ENCODE results near the gene FBXO45.

The FBXO45 gene

DNA sequence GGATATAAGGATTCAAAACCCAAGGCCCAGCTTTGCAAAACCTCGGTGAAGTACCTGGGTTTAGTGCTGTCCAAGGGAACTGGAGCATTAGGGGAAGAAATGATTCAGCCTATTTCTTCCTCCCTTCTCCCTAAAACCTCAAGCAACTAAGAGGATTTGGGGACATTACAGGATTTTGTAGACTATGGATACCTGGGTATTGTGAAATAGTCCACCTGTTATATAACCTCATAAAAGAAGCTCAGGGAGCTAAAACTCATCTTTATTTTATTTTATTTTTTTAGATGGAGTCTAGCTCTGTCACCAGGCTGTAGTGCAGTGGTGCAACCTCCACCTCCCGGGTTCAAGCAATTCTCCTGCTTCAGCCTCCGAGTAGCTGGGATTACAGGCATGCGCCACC is 44.6 kb upstream of the FBXO45 start:
- TF ChIP-seq EP300 (IDR thresholded peaks at IDR 0.05; ENCODE audit: borderline replicate concordance): no peak

DNA sequence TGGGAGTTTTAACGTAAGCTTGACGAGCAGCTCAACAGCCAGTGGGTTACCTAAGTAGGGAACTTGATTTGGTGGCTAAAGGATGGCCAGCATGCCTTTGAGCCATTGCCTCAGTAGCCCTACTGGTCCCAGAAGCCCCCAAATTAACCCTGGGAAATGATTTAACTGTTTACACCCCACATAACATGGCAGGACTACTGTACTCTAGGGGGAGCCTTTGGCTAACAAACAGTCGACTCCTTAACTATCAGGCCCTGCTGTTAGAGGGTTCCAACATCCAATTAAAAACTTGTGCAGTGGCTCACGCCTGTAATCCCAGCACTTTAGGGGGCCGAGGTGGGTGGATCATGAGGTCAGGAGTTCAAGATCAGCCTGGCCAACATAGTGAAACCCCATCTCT is 43.9 kb upstream of the FBXO45 start:
- no peak for TF ChIP-seq CREB1 (IDR thresholded peaks at IDR 0.05; ENCODE audit: low read depth)
- 0 out of 2 replicates have a peak, but pooled peaks have one; percentile 13 for TF ChIP-seq RAD21 (IDR thresholded peaks at IDR 0.05; ENCODE audit: low read depth)

DNA sequence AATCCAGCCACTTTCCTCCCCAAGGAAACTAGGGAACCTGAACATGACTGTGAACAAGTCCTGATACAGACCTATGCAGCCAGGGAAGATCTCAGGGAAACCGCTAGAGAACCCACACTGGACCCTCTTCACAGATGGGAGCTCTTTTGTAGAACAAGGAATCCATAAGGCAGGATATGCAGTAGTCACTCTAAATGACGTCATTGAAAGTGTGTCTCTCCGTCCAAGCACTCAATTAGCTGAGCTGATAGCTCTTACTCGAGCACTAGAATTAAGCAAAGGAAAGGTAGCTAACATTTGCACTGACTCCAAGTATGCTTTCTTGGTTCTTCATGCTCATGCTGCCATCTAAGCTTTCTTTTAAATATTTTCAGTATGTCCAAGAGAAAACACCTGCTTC is 43.3 kb upstream of the FBXO45 start:
- no peak for TF ChIP-seq NFIC (IDR thresholded peaks at IDR 0.05)
- no peak for TF ChIP-seq RAD21 (IDR thresholded peaks at IDR 0.05; ENCODE audit: low read depth)
- no peak for TF ChIP-seq TAF1 (IDR thresholded peaks at IDR 0.05; ENCODE audit: low read depth)
- no peak for TF ChIP-seq EP300 (IDR thresholded peaks at IDR 0.05; ENCODE audit: borderline replicate concordance)
- TF ChIP-seq, protein P1, sequence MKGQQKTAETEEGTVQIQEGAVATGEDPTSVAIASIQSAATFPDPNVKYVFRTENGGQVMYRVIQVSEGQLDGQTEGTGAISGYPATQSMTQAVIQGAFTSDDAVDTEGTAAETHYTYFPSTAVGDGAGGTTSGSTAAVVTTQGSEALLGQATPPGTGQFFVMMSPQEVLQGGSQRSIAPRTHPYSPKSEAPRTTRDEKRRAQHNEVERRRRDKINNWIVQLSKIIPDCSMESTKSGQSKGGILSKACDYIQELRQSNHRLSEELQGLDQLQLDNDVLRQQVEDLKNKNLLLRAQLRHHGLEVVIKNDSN (IDR thresholded peaks at IDR 0.05): no peak
- TF ChIP-seq, protein P2, sequence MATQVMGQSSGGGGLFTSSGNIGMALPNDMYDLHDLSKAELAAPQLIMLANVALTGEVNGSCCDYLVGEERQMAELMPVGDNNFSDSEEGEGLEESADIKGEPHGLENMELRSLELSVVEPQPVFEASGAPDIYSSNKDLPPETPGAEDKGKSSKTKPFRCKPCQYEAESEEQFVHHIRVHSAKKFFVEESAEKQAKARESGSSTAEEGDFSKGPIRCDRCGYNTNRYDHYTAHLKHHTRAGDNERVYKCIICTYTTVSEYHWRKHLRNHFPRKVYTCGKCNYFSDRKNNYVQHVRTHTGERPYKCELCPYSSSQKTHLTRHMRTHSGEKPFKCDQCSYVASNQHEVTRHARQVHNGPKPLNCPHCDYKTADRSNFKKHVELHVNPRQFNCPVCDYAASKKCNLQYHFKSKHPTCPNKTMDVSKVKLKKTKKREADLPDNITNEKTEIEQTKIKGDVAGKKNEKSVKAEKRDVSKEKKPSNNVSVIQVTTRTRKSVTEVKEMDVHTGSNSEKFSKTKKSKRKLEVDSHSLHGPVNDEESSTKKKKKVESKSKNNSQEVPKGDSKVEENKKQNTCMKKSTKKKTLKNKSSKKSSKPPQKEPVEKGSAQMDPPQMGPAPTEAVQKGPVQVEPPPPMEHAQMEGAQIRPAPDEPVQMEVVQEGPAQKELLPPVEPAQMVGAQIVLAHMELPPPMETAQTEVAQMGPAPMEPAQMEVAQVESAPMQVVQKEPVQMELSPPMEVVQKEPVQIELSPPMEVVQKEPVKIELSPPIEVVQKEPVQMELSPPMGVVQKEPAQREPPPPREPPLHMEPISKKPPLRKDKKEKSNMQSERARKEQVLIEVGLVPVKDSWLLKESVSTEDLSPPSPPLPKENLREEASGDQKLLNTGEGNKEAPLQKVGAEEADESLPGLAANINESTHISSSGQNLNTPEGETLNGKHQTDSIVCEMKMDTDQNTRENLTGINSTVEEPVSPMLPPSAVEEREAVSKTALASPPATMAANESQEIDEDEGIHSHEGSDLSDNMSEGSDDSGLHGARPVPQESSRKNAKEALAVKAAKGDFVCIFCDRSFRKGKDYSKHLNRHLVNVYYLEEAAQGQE (IDR thresholded peaks at IDR 0.05; ENCODE audit: low read depth): no peak
- TF ChIP-seq, protein P3, sequence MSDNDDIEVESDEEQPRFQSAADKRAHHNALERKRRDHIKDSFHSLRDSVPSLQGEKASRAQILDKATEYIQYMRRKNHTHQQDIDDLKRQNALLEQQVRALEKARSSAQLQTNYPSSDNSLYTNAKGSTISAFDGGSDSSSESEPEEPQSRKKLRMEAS (IDR thresholded peaks at IDR 0.05): no peak
- TF ChIP-seq CREB1 (IDR thresholded peaks at IDR 0.05; ENCODE audit: low read depth): no peak
- TF ChIP-seq YY1 (IDR thresholded peaks at IDR 0.05; ENCODE audit: low read depth): no peak
- TF ChIP-seq FOXM1 (IDR thresholded peaks at IDR 0.05; ENCODE audit: borderline replicate concordance, low read depth): no peak
- TF ChIP-seq TCF12 (IDR thresholded peaks at IDR 0.05; ENCODE audit: low read depth): no peak
- no peak for TF ChIP-seq EGR1 (IDR thresholded peaks at IDR 0.05)
- TF ChIP-seq TEAD4 (IDR thresholded peaks at IDR 0.05): no peak
- no peak for TF ChIP-seq ZBTB7A (IDR thresholded peaks at IDR 0.05; ENCODE audit: low read depth)
- no peak for TF ChIP-seq CEBPB (IDR thresholded peaks at IDR 0.05)

DNA sequence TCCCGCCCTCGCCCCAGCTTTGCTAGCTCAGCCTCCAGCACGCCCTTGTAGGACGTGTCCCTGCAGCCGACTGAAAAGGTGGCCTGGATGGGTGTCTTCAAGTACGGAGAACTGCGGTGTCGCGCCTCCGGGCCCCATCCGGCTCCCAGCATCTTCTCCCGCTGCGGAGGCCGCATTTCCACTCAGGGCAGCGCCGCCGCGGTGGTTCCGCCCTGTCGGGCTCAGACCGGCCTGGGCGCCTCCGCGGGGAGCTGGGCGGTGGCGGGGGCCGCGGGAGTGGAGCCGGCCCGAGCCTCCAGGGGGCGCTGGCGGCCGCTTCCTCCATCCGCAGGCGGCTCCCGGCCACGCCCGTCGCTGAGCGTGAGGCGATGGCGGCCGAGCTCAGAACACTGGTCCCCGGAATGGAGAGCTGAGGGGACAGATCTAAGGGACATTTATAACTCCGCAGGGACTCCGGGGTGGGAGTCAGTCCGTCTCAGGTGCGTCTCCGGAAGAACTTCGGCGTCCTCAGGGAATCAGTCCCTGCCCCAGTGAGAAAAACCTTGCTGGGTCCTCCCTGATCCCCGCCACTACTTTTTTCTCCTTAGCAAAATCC is 39.7 kb upstream of the FBXO45 start:
- TF ChIP-seq ZBTB7A (IDR thresholded peaks at IDR 0.05; ENCODE audit: low read depth) (no peak), CEBPB (IDR thresholded peaks at IDR 0.05) (no peak), EGR1 (IDR thresholded peaks at IDR 0.05) (peak; percentile 46; the same call in 1 of the 2 replicates), NFIC (IDR thresholded peaks at IDR 0.05) (peak; percentile 34; the same call in 1 of the 2 replicates), YY1 (IDR thresholded peaks at IDR 0.05; ENCODE audit: low read depth) (peak; percentile 88), TAF1 (IDR thresholded peaks at IDR 0.05; ENCODE audit: low read depth) (peak; percentile 83; the same call in 1 of the 2 replicates), FOXM1 (IDR thresholded peaks at IDR 0.05; ENCODE audit: borderline replicate concordance, low read depth) (no peak), TEAD4 (IDR thresholded peaks at IDR 0.05) (peak; percentile 36; the same call in 1 of the 2 replicates), RAD21 (IDR thresholded peaks at IDR 0.05; ENCODE audit: low read depth) (peak; percentile 56; the same call in 1 of the 2 replicates), EP300 (IDR thresholded peaks at IDR 0.05; ENCODE audit: borderline replicate concordance) (peak; percentile 55), CREB1 (IDR thresholded peaks at IDR 0.05; ENCODE audit: low read depth) (no peak), TCF12 (IDR thresholded peaks at IDR 0.05; ENCODE audit: low read depth) (peak; percentile 44; the same call in 1 of the 2 replicates)
- TF ChIP-seq, protein P2 (IDR thresholded peaks at IDR 0.05; ENCODE audit: low read depth): no peak
- TF ChIP-seq, protein P1 (IDR thresholded peaks at IDR 0.05): no peak
- TF ChIP-seq, protein P3 (IDR thresholded peaks at IDR 0.05): no peak; the same call in 1 of the 2 replicates

DNA sequence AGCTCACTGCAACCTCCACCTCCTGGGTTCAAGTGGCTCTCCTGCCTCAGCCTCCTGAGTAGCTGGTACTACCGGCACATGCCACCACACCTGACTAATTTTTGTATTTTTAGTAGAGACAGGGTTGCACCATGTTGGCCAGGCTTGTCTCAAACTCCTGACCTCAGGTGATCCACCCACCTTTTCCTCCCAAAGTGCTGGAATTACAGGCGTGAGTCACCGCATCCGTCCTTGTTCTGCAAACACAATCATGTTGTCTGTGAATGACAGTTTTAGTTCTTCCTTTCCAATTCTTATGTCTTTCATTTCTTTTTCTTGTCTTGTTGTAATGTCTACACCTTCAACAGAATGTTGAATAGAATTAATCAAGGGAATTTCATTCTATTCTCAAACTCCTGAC is 37.0 kb upstream of the FBXO45 start:
- TF ChIP-seq EP300 (IDR thresholded peaks at IDR 0.05; ENCODE audit: borderline replicate concordance) (no peak), YY1 (IDR thresholded peaks at IDR 0.05; ENCODE audit: low read depth) (no peak), TAF1 (IDR thresholded peaks at IDR 0.05; ENCODE audit: low read depth) (no peak)
- TF ChIP-seq, protein P3 (IDR thresholded peaks at IDR 0.05): no peak

DNA sequence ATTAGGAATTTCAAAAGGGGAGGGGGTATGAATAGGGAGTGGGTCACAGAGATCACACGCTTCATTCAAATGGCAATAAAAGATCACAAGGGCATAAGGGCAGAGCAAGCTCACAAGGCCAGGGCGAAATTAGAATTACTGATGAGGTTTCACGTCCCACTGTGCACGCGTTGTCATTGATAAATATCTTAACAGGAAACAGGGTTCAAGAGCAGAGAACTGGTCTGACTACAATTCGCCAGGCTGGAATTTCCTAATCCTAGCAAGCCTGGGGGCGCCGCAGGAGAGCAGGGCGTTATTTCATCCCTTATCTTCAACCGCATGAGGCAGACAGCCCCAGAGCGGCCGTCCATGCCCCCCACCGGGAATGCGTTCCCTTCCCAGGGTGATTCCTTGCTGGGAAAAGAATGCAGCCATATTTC is 35.2 kb upstream of the FBXO45 start:
- TF ChIP-seq CREB1 (IDR thresholded peaks at IDR 0.05; ENCODE audit: low read depth) (no peak), RAD21 (IDR thresholded peaks at IDR 0.05; ENCODE audit: low read depth) (no peak), TAF1 (IDR thresholded peaks at IDR 0.05; ENCODE audit: low read depth) (no peak), CEBPB (IDR thresholded peaks at IDR 0.05) (no peak), YY1 (IDR thresholded peaks at IDR 0.05; ENCODE audit: low read depth) (no peak), TCF12 (IDR thresholded peaks at IDR 0.05; ENCODE audit: low read depth) (no peak), EP300 (IDR thresholded peaks at IDR 0.05; ENCODE audit: borderline replicate concordance) (no peak), FOXM1 (IDR thresholded peaks at IDR 0.05; ENCODE audit: borderline replicate concordance, low read depth) (no peak), TEAD4 (IDR thresholded peaks at IDR 0.05) (no peak), ZBTB7A (IDR thresholded peaks at IDR 0.05; ENCODE audit: low read depth) (no peak), EGR1 (IDR thresholded peaks at IDR 0.05) (no peak)
- TF ChIP-seq, protein P3 (IDR thresholded peaks at IDR 0.05): no peak
- TF ChIP-seq, protein P2 (IDR thresholded peaks at IDR 0.05; ENCODE audit: low read depth): no peak
